GM10266 (cell line): Measurements from ENCODE around the gene RBMX.

Source experiments
- DNase-seq: peaks from one replicate; pipeline ENCODE4 v3.0.0; 2012; ENCODE audit errors: extremely low spot score
- CTCF ChIP-seq: IDR thresholded peaks from 2 replicates; pipeline ENCODE4 v1.5.1; 2012; ENCODE audit warnings: mild to moderate bottlenecking, low read depth; ENCODE audit not compliant: control insufficient read depth, insufficient read depth; ENCODE audit errors: missing control alignments

RBMX gene

GRCh38 chrX:136861877-136862276, 18.6 kb downstream of the RBMX start:
- TF ChIP-seq CTCF: no peak
- DNase-seq: no peak

- TF ChIP-seq CTCF: no peak
- DNase-seq: no peak
These were observed 22.3 kb downstream of the RBMX start for GRCh38 chrX:136858007-136858756.

GRCh38 chrX:136856551-136856950, 24.0 kb downstream of the RBMX start:
- peak; percentile 5 for DNase-seq
- no peak for TF ChIP-seq CTCF

GRCh38 chrX:136856050-136856449, 24.5 kb downstream of the RBMX start:
- no peak for DNase-seq
- no peak for TF ChIP-seq CTCF

GRCh38 chrX:136851526-136851925, 29.0 kb downstream of the RBMX start:
- DNase-seq: no peak
- TF ChIP-seq CTCF: no peak

- no peak for TF ChIP-seq CTCF
- no peak for DNase-seq
These were observed 29.9 kb downstream of the RBMX start for GRCh38 chrX:136850441-136851175.

- no peak for TF ChIP-seq CTCF
These were observed 31.1 kb downstream of the RBMX start for GRCh38 chrX:136849395-136849794.

More at GRCh38 chrX:136849395-136849794, 31.1 kb downstream of the RBMX start:
- DNase-seq: no peak
